ENCODE results near the gene SH3GL1.
"Not testable (repeated sequence)": the region's sequence is repeated elsewhere in the genome, so short reads cannot be mapped to it uniquely, and the experiment has no call there.

Gene SH3GL1

DNA sequence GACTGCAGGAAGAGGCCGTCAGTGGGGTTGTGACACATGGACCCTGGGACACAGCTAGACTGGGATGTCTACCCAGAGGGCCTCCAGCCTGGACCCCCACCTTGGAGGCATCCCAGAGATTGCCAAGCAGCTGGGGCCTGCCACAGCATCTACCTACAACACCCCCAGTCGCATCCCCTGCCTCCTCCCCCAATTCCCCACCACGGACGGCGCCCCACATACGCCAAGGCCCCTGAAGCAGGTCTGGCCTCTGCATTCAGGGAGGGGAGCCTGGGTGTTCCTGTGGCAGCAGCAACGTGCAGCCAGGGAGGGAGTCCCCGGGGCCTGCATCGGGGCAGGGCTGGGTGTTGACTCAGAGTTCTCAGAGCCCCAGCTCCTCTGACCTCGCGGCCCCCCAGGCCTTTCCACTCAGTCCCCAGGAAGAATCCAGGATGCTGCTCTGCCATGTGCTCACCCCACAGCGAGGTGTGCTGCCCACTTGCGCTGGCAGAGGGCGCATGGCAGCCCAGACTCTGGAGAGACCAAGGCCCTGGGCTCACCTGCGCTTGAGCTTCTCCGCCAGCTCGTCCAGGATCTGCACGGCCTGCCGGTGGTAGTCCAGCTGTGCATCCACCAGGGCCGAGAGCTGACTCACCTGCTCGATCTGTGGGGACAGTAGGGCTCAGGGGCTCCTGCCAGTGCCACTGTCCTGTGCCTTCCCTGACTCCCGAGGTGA lies 37.4 kb downstream of the SH3GL1 start:
- no peak for DNase-seq

GRCh38 chr19:4362101-4362828 lies 38.1 kb downstream of the SH3GL1 start:
- no peak for DNase-seq

- DNase-seq, result no peak
Observed at GRCh38 chr19:4361152-4362046, 38.9 kb downstream of the SH3GL1 start.

DNA sequence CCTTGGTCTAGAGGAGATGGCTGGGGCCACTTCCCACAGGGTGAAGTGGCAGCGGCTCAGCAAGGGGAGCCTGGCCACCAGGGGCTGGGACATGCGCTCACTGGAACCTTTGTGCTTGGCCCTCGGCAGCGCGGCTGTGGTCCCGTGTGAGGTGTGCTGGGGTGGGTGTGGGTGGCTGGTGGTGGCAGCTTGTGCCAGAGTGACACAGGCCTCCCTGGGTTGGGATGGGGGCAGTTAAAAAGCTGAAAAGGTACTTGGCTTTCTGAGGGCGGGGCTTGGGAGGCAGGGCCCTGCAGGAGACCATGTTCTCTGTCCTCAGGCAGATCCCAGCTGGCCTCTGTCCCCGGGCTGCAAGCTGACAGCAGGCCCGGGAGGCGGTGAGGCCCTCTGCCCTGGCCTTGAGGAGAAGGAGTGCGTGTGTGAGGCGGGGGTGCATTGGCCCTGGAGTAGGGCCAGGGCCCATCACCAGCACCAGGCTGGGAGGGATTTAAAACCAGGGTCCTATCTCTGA lies 39.7 kb downstream of the SH3GL1 start:
- DNase-seq, result no peak

DNA sequence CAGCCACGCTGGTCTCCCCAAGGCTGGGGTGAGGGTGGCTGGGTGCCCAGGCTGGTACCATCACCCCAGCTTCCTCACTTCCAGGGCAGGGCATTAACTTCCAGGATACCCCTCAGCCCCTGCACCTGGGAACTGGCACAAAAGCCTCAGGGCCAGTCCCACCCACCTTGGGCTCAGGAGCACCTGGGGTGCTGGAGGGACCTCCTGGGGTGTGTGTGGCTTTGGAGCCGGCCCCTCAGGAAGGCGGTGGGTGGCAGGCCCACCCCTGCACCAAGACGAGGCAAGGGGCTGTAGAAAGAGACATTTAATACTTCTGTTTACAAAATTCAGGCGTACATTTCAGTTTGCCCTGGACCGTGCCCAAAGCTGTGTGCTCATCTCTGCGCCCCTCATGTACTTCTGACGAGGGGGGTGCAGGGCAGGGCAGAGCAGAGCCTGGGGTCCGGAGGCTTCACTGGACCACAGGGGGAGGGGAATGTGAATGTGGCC lies 40.2 kb downstream of the SH3GL1 start:
- DNase-seq, result no peak

GRCh38 chr19:4359627-4360000 lies 40.7 kb downstream of the SH3GL1 start:
- DNase-seq, result no peak

- no peak for DNase-seq
Observed at GRCh38 chr19:4358709-4359626, 41.4 kb downstream of the SH3GL1 start.

DNA sequence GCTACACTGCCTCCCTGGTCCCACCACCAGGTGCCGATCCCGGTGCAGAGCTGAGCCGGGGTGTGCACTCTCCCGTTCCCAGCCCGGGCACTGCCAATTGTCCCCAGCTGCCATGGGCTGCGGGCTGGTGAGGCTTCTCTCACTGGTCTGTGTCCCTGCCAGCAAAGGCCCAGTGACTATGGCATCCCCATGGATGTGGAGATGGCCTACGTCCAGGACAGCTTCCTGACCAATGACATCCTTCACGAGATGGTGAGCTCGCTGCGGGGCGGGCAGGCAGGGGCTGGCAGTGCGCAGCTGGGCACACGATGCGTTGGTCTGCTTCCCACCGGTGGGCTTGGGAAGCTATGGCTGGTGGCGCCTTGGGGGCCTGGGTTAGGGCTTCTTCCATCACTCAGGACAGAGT lies 42.4 kb downstream of the SH3GL1 start:
- no peak for DNase-seq

DNA sequence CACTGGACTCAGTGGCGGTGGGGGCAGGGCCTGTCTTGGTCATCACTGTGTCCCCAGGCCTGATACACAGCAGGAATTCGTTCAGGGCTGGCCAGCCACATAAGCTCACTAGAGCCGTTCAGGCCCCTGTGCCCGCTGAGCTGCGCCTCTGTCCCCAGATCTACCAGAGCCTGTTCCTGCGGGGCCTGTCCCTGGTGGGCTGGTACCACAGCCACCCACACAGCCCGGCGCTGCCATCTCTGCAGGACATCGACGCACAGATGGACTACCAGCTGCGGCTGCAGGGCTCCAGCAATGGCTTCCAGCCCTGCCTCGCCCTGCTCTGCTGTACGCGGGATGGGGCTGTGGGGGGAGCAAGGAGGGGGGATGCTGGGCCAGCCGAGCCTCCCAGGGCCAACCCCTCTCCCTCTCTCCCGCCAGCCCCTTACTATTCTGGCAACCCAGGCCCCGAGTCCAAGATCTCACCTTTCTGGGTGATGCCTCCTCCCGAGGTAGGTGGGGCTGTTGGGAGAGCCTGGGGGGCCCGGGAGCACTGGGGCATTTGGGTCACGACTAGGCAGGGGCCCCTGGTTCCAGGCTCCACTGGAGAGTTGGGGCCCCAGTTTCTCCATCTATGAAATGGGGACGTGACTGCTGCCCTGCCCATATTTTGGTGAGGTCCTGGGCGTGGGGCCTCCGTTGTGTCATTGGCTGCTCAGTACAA lies 43.1 kb downstream of the SH3GL1 start:
- DNase-seq, result no peak

- no peak for DNase-seq
Observed at GRCh38 chr19:4354897-4355296, 45.5 kb downstream of the SH3GL1 start.

GRCh38 chr19:4354282-4354681 lies 46.1 kb downstream of the SH3GL1 start:
- no peak for DNase-seq

GRCh38 chr19:4352701-4353121 lies 47.6 kb downstream of the SH3GL1 start:
- no peak for DNase-seq

DNA sequence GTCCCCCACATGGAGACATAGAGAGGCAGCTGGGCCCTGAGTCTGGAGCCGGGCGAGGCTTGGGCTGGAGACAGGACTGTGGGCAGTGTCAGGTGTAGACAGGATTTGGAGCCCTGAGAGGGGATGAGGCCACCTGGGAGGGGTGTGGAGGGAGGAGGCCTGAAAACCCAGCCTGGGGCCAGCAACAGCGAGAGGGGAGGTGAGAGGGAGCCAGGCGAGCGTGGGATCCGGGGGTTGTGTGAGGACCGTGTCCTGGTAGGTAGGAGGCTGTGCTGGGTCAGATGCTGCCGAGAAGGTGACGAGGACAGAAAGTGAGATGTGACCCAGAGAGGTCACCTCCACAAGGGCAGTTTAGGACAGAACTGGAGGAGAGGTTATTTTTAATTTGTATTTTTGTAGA lies 49.6 kb downstream of the SH3GL1 start:
- no peak for DNase-seq

DNA sequence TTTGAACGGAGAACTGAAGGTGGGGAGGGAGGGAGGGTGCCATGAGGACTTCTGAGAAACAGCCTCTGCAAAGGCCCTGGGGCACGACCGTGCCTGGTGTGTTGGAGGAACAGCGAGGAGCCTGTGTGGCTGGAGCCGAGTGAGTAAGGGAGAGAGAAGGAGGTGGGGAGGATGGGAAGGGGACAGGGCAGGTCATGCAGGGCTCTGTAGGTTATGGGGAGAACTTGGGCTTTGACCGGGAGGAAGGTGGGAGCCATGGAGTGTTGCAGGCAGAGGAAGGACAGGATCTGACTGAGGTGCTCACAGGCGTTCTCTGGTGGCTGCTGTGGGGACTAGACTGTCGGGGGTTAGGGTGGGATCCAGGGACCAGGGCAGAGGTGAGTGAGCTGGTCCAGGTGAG lies 50.2 kb downstream of the SH3GL1 start:
- no peak for DNase-seq

DNA sequence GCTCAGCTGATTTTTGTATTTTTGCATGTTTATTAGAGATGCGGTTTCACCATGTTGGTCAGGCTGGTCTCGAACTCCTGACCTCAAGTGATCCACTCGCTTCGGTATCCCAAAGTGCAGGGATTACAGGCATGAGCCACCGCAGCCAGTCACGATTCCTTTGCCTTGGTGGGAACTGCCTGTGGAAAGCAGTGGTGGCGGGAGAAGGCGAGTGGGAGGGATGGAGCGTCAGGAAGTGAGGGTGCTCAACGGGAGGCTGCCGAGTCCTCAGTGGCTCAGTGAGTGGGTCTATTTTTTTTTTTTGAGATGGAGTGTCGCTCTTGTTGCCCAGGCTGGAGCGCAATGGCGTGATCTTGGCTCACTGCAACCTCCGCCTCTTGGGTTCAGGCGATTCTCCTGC lies 51.1 kb downstream of the SH3GL1 start:
- DNase-seq, result not testable (repeated sequence)

- DNase-seq, result no peak
Observed at GRCh38 chr19:4347521-4347920, 52.8 kb downstream of the SH3GL1 start.

DNA sequence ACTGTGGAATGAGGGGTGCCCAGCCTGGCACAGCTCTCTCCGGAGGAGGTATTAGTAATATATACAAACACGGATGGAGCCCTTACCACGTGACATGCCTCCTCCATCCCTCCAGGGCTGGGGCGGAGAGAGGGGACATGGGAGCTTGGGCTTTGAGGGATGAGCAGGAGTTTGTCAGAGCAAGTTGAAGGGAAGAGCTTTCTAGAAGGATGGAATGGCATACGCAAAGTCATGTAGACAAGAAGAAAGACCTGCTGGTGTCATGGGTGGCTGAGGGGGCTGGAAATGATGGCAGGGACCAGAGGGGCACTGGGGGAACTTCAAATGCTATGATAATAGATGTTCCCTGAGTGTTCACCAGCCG lies 54.3 kb downstream of the SH3GL1 start:
- DNase-seq, result no peak

GRCh38 chr19:4345342-4346019 lies 54.9 kb downstream of the SH3GL1 start:
- DNase-seq, result no peak

DNA sequence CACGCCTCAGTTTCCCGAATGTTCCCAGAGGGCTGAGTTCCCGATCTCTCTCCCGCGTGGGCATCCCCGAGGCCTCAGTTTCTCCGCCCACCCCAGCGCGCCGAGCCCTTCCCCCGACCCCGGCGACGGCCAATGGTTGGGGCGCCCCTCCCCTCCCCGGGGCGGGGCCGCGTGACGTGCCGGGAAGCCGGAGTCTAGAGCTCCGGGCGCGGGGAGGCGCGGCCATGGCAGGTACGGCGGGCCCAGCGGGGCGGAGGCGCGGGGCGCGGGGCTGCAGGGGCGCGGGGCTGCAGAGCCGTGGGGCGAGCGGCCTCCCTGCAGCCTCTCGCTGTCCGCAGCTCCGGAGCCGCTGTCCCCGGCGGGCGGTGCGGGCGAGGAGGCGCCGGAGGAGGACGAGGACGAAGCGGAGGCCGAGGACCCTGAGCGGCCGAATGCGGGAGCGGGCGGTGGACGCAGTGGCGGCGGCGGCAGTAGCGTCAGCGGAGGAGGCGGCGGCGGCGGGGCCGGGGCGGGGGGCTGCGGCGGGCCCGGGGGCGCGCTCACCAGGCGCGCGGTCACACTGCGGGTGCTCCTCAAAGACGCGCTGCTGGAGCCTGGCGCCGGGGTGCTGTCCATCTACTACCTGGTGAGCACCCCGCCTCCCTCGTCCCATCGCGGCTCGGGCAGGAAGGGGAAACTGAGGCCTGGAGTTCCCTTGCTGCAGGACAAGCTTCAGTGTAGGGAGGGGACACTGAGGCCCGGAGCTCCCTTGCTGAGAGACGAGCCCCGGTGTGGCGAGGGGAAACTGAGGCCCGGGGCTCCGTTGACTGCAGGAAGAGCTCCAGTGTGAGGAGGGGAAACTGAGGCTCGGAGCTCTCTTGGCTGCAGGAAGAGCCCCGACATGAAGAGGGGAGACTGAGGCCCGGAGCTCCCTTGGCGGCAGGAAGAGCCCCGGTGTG lies 56.7 kb downstream of the SH3GL1 start, which contains the start of gene MPND:
MPND (plus strand) TSS at position 193 of the 938 bp plus-strand sequence; CDS start at position 225, 32 bp downstream.
- peak; percentile 66 for DNase-seq

Measured in GOT3 (cell line).